ENCODE results near the gene GSX1. TPM values are rescaled to one million over a fixed set of nuclear protein-coding genes. Genes with fewer than 3 reads are reported as not detected.
"Not testable (repeated sequence)": the region's sequence is repeated elsewhere in the genome, so short reads cannot be mapped to it uniquely, and the experiment has no call there.

The GSX1 gene
- not detected in 2 replicates for total RNA-seq

- Mint-ChIP-seq H3K36me3 (ENCODE audit: low read depth) (peaks cover 3% of the 10 kb centered on the region), H3K9me3 (no peaks in the 10 kb centered on the region), H3K27ac (peak within 1 kb of the TSS; percentile 83), H3K27me3 (ENCODE audit: insufficient read depth) (peaks cover 76% of the 10 kb centered on the region), H3K4me3 (peak within 1 kb of the TSS; percentile 71), H3K4me1 (ENCODE audit: low read depth) (peaks cover 23% of the 10 kb centered on the region)
- DNase-seq (ENCODE audit: low spot score) = peak; percentile 16
- intact Hi-C loops (cut with micrococcal nuclease) = loop anchor here (2.0 to 5.0 kb wide), 3 partner anchors 34 to 175 kb away; partner anchors contain the start of gene CDX2
Observed at GRCh38 chr13:27792393-27793218, at the start of gene GSX1. TSS of gene GSX1 (plus strand) at chr13:27792483. CDS start at chr13:27792691, 208 bp downstream.

- H3K27me3 Mint-ChIP-seq (ENCODE audit: insufficient read depth) = peaks cover 5% of the 10 kb centered on the region
- no peaks in the 10 kb centered on the region for H3K36me3 Mint-ChIP-seq (ENCODE audit: low read depth)
- H3K27ac Mint-ChIP-seq = no peak overlapping the region
- no peak overlapping the region for H3K4me3 Mint-ChIP-seq
- DNase-seq (ENCODE audit: low spot score) = no peak
- H3K9me3 Mint-ChIP-seq = no peaks in the 10 kb centered on the region
- H3K4me1 Mint-ChIP-seq (ENCODE audit: low read depth) = no peaks in the 10 kb centered on the region
- intact Hi-C loops (cut with micrococcal nuclease) = no loop called here
Observed at GRCh38 chr13:27744801-27745200, 47.5 kb upstream of the GSX1 start.

DNA sequence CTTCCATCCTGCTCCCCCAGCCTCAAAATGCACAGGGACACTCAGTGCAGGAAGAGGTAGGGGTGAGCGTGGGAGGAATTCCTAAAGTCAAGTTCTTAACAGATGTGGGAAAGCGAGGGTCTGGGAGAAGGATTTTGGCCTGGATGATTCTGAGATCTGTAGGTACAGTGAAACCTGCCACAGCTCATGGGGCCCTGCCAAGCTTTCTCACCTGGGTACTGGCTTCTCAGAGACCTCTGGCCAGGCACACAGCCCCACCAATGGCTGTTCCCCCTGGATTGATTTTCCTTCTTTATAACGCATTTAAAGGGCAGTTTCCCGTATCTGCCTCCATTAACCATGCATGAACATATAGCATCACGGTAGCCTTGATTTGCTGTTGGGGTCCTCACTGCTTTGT lies 47.0 kb upstream of the GSX1 start:
- peaks cover 8% of the 10 kb centered on the region for H3K27me3 Mint-ChIP-seq (ENCODE audit: insufficient read depth)
- H3K27ac Mint-ChIP-seq = no peak overlapping the region
- no peaks in the 10 kb centered on the region for H3K4me1 Mint-ChIP-seq (ENCODE audit: low read depth)
- intact Hi-C loops (cut with micrococcal nuclease) = no loop called here
- no peaks in the 10 kb centered on the region for H3K9me3 Mint-ChIP-seq
- no peak overlapping the region for H3K4me3 Mint-ChIP-seq
- no peak for DNase-seq (ENCODE audit: low spot score)
- H3K36me3 Mint-ChIP-seq (ENCODE audit: low read depth) = no peaks in the 10 kb centered on the region

GRCh38 chr13:27748143-27748542 lies 44.1 kb upstream of the GSX1 start:
- DNase-seq (ENCODE audit: low spot score); H3K27ac Mint-ChIP-seq; intact Hi-C loops (cut with micrococcal nuclease); H3K4me3 Mint-ChIP-seq; H3K4me1 Mint-ChIP-seq (ENCODE audit: low read depth); H3K9me3 Mint-ChIP-seq; H3K36me3 Mint-ChIP-seq (ENCODE audit: low read depth): not testable (repeated sequence)
- peaks cover 13% of the 10 kb centered on the region for H3K27me3 Mint-ChIP-seq (ENCODE audit: insufficient read depth)

GRCh38 chr13:27751953-27752532 lies 40.2 kb upstream of the GSX1 start:
- Mint-ChIP-seq H3K27me3 (ENCODE audit: insufficient read depth) (peaks cover 12% of the 10 kb centered on the region), H3K27ac (no peak overlapping the region), H3K4me1 (ENCODE audit: low read depth) (no peaks in the 10 kb centered on the region), H3K4me3 (no peak overlapping the region), H3K9me3 (peaks cover 11% of the 10 kb centered on the region), H3K36me3 (ENCODE audit: low read depth) (no peaks in the 10 kb centered on the region)
- no peak for DNase-seq (ENCODE audit: low spot score)
- intact Hi-C loops (cut with micrococcal nuclease) = no loop called here

GRCh38 chr13:27765650-27766049 lies 26.6 kb upstream of the GSX1 start:
- H3K36me3 Mint-ChIP-seq (ENCODE audit: low read depth) = no peaks in the 10 kb centered on the region
- no peak for DNase-seq (ENCODE audit: low spot score)
- intact Hi-C loops (cut with micrococcal nuclease) = no loop called here
- peaks cover 8% of the 10 kb centered on the region for H3K27me3 Mint-ChIP-seq (ENCODE audit: insufficient read depth)
- H3K4me3 Mint-ChIP-seq = no peak overlapping the region
- no peaks in the 10 kb centered on the region for H3K9me3 Mint-ChIP-seq
- H3K4me1 Mint-ChIP-seq (ENCODE audit: low read depth) = no peaks in the 10 kb centered on the region
- no peak overlapping the region for H3K27ac Mint-ChIP-seq

GRCh38 chr13:27770809-27771208 lies 21.5 kb upstream of the GSX1 start:
- peaks cover 3% of the 10 kb centered on the region for H3K27me3 Mint-ChIP-seq (ENCODE audit: insufficient read depth)
- no peak overlapping the region for H3K27ac Mint-ChIP-seq
- no peaks in the 10 kb centered on the region for H3K9me3 Mint-ChIP-seq
- DNase-seq (ENCODE audit: low spot score) = no peak
- H3K4me1 Mint-ChIP-seq (ENCODE audit: low read depth) = no peaks in the 10 kb centered on the region
- no peak overlapping the region for H3K4me3 Mint-ChIP-seq
- no peaks in the 10 kb centered on the region for H3K36me3 Mint-ChIP-seq (ENCODE audit: low read depth)
- intact Hi-C loops (cut with micrococcal nuclease) = no loop called here

DNA sequence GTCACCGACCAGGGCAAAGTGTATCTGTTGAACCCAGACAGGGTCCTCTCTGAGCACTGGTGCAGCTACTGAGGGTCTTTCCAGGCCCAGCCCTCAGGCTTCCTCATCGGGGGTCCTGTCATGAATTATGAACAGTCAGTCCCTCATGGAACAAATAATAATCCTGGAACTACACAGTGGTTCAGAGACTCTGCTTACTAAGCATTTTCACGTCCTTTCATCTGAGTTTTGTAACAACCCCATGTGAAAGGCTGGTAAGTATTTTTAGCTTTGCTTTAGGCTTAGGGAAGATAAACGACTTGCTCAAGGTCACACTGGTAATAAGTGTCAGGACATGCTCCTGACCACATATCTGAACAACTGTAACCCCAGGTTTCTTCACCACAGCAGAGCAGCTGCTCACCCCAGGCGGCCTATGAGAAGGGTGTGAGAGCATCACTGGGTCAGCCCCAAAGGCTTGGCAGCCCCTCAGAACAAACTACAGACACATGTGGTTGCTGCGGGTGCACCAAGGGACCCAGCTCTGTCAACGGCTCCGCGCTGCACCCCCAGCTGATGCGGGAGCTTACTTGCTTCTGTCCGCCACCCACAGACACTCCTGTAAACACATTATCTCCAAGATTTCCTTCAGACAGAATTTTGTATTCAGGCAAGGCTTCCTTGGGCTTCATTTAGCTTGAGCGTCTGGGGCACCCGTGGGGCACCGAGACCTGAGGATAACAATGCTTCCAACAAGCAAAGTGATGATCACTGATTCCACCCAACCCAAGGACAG lies 19.4 kb upstream of the GSX1 start:
- peaks cover 6% of the 10 kb centered on the region for H3K27me3 Mint-ChIP-seq (ENCODE audit: insufficient read depth)

DNA sequence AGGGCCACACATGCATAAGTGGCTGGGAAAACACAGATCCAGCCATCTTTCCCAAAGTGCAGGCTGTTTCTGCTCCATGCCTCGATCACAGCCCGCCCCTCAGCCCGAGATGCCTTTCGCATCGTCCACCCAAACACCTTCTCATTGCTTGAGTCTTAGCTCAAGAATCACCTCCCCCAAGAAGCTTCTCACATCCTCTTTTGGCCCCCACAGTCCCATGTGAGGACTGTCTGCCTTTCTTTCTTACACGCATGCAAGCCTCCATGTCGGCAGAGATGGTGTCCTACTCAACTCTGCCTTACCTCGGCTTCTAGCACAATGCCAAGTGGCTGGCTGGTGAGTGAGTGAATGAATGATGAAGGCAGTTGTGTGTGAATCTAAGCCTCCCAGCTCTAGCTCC lies 18.1 kb upstream of the GSX1 start:
- Mint-ChIP-seq H3K27ac (no peak overlapping the region), H3K9me3 (no peaks in the 10 kb centered on the region), H3K27me3 (ENCODE audit: insufficient read depth) (peaks cover 10% of the 10 kb centered on the region), H3K4me3 (no peak overlapping the region), H3K4me1 (ENCODE audit: low read depth) (no peaks in the 10 kb centered on the region), H3K36me3 (ENCODE audit: low read depth) (no peaks in the 10 kb centered on the region)
- intact Hi-C loops (cut with micrococcal nuclease) = no loop called here
- DNase-seq (ENCODE audit: low spot score) = no peak

More for the DNA sequence above, 19.4 kb upstream of the GSX1 start:
- DNase-seq (ENCODE audit: low spot score) = no peak
- Mint-ChIP-seq H3K9me3 (no peaks in the 10 kb centered on the region), H3K27ac (no peak overlapping the region), H3K36me3 (ENCODE audit: low read depth) (no peaks in the 10 kb centered on the region), H3K4me3 (no peak overlapping the region), H3K4me1 (ENCODE audit: low read depth) (no peaks in the 10 kb centered on the region)
- intact Hi-C loops (cut with micrococcal nuclease) = no loop called here

DNA sequence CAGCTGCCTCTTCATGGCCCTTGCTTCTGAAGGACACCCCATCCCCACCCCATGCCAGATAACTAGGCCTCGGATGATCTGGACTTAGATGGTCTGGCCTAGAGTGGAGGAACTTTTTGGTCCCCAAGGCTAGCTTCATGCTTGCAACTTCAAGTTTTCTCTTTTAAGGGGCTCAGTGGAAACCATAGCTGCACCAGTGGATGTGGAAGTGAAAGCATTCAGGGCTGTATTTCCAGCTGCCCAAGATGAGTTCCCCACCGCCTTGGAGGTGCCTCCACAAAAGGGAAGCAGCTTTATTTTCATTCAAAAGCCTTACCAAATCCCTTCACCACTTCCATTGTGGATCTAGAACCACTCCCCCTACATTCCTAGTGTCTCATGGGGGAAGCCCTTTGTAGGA lies 17.6 kb upstream of the GSX1 start:
- Mint-ChIP-seq H3K4me1 (ENCODE audit: low read depth) (no peaks in the 10 kb centered on the region), H3K36me3 (ENCODE audit: low read depth) (no peaks in the 10 kb centered on the region), H3K4me3 (no peak overlapping the region), H3K27ac (no peak overlapping the region), H3K9me3 (no peaks in the 10 kb centered on the region), H3K27me3 (ENCODE audit: insufficient read depth) (peaks cover 10% of the 10 kb centered on the region)
- intact Hi-C loops (cut with micrococcal nuclease) = no loop called here
- DNase-seq (ENCODE audit: low spot score) = no peak

- DNase-seq (ENCODE audit: low spot score) = no peak
- no peak overlapping the region for H3K4me3 Mint-ChIP-seq
- H3K27me3 Mint-ChIP-seq (ENCODE audit: insufficient read depth) = peaks cover 13% of the 10 kb centered on the region
Observed at GRCh38 chr13:27775943-27776342, 16.3 kb upstream of the GSX1 start.

GRCh38 chr13:27782151-27782550 lies 10.1 kb upstream of the GSX1 start:
- Mint-ChIP-seq H3K9me3 (no peaks in the 10 kb centered on the region), H3K27ac (no peak overlapping the region)

More at GRCh38 chr13:27775943-27776342, 16.3 kb upstream of the GSX1 start:
- Mint-ChIP-seq H3K36me3 (ENCODE audit: low read depth) (no peaks in the 10 kb centered on the region), H3K9me3 (no peaks in the 10 kb centered on the region), H3K4me1 (ENCODE audit: low read depth) (no peaks in the 10 kb centered on the region), H3K27ac (no peak overlapping the region)
- intact Hi-C loops (cut with micrococcal nuclease) = no loop called here

GRCh38 chr13:27783111-27783510 lies 9.2 kb upstream of the GSX1 start:
- no peak overlapping the region for H3K27ac Mint-ChIP-seq
- H3K4me1 Mint-ChIP-seq (ENCODE audit: low read depth) = no peaks in the 10 kb centered on the region
- DNase-seq (ENCODE audit: low spot score) = no peak
- H3K36me3 Mint-ChIP-seq (ENCODE audit: low read depth) = no peaks in the 10 kb centered on the region
- no peaks in the 10 kb centered on the region for H3K9me3 Mint-ChIP-seq
- peaks cover 50% of the 10 kb centered on the region for H3K27me3 Mint-ChIP-seq (ENCODE audit: insufficient read depth)
- no peak overlapping the region for H3K4me3 Mint-ChIP-seq
- intact Hi-C loops (cut with micrococcal nuclease) = no loop called here

More at GRCh38 chr13:27782151-27782550, 10.1 kb upstream of the GSX1 start:
- H3K4me3 Mint-ChIP-seq = no peak overlapping the region
- H3K4me1 Mint-ChIP-seq (ENCODE audit: low read depth) = no peaks in the 10 kb centered on the region
- peaks cover 42% of the 10 kb centered on the region for H3K27me3 Mint-ChIP-seq (ENCODE audit: insufficient read depth)
- no peak for DNase-seq (ENCODE audit: low spot score)
- no peaks in the 10 kb centered on the region for H3K36me3 Mint-ChIP-seq (ENCODE audit: low read depth)
- intact Hi-C loops (cut with micrococcal nuclease) = no loop called here
